Vagina (tissue), 2 donors: ENCODE results near the gene XCL2. TPM values are rescaled to one million over a fixed set of nuclear protein-coding genes. Genes with fewer than 3 reads are reported as not detected.
A peak's percentile ranks its signal among the peaks of the same experiment; 100 is the strongest.
"Not testable (repeated sequence)": the region's sequence is repeated elsewhere in the genome, so short reads cannot be mapped to it uniquely, and the experiment has no call there.

Experiments
- DNase-seq, 2 donors: peaks; one replicate each; pipeline ENCODE4 v3.0.0-alpha.2; 2017; ENCODE audit errors: extremely low spot score in 2 of 2
- H3K27ac ChIP-seq: fragments of 200-600 bp; sonication (generic); one replicate; pipeline ENCODE4 v1.5.1; 2019
- H3K27me3 ChIP-seq: fragments of 200-600 bp; sonication (generic); one replicate; pipeline ENCODE4 v1.5.1; 2019
- H3K36me3 ChIP-seq, 2 donors: fragments of 200-600 bp; sonication (generic); one replicate each; pipeline ENCODE4 v1.5.1; 2017 to 2019
- H3K4me1 ChIP-seq: fragments of 200-600 bp; sonication (generic); one replicate; pipeline ENCODE4 v1.5.1; 2019
- H3K4me3 ChIP-seq, 2 donors: fragments of 200-600 bp; sonication (generic); 1 replicate in 1 of 2; 2 replicates in 1 of 2; pipeline ENCODE4 v1.5.1; 2016 to 2019
- H3K9me3 ChIP-seq: fragments of 200-600 bp; sonication (generic); one replicate; pipeline ENCODE4 v1.5.1; 2019
- POLR2A ChIP-seq, 2 donors: fragments of 450-650 bp; IDR thresholded peaks; one replicate each; pipeline ENCODE4 v1.6.1; 2017; ENCODE audit warnings: antibody characterized with exemption in 2 of 2, mild to moderate bottlenecking in 2 of 2, moderate library complexity in 2 of 2
- POLR2AphosphoS5 ChIP-seq, 2 donors: sonication (generic); formaldehyde crosslinking; IDR thresholded peaks; one replicate each; pipeline ENCODE4 v1.9.0; 2017; ENCODE audit warnings: antibody characterized with exemption in 2 of 2, mild to moderate bottlenecking in 2 of 2, low read depth in 1 of 2; ENCODE audit not compliant: insufficient read depth in 1 of 2
- intact Hi-C: fragments of 100-400 bp; cut with DNase I; formaldehyde crosslinking; loops from one replicate; pipeline ENCODE4 v1.15.1; 2023
- total RNA-seq: library from RNA; depleted of rRNA; stranded (reverse); fragments of >200 nt; gene quantifications from one replicate; pipeline ENCODE4 v1.2.3, GENCODE V29; 2016
- TF ChIP-seq, protein P1 (sequence below), 3 experiments: fragments of 450-650 bp in 2 of 3; fragments of 200-600 bp in 1 of 3; sonication (generic) in 1 of 3; IDR thresholded peaks; one replicate each; pipeline ENCODE4 v1.5.1; 2017 to 2019; ENCODE audit warnings: antibody characterized with exemption in 3 of 3, mild to moderate bottlenecking in 2 of 3, moderate library complexity in 2 of 3

XCL2 gene, protein sequence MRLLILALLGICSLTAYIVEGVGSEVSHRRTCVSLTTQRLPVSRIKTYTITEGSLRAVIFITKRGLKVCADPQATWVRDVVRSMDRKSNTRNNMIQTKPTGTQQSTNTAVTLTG
- not detected for total RNA-seq

DNA sequence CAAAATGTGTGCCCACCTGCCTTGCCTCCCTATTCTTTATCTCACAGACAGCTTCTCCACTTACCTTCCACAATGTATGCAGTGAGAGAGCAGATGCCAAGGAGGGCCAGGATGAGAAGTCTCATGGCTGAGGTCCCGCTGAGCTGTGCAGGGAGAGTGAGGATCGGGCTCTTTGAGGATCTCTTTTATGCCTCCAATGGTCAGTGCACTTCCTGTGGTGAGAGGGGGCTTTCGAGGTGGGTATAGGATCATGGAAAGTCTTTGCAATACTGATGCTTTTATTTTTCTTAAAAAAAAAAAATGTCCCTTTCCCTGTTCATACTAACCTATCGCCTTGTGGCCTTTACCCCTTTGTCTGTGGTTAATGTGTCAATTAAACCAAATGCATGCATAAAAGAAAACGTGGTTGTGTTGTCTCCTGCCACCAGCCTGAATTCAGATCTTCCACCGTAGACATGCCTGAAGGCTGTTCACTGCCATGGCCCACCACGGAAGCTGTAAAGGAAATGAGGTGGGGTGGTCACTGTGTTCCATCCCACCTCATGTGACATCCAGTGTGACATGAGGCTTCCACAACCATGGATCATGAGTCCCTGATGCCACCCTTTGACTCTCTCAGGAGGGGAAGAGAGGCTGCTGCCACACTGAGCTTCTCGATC lies at the start of gene XCL2:
XCL2 (minus strand) TSS at position 158 of the 659 bp plus-strand sequence; CDS start at position 125, 33 bp downstream.
- H3K4me3 ChIP-seq, H3K27ac ChIP-seq, H3K4me1 ChIP-seq, H3K36me3 ChIP-seq, DNase-seq, H3K9me3 ChIP-seq, intact Hi-C loops, H3K27me3 ChIP-seq: not testable (repeated sequence)

DNA sequence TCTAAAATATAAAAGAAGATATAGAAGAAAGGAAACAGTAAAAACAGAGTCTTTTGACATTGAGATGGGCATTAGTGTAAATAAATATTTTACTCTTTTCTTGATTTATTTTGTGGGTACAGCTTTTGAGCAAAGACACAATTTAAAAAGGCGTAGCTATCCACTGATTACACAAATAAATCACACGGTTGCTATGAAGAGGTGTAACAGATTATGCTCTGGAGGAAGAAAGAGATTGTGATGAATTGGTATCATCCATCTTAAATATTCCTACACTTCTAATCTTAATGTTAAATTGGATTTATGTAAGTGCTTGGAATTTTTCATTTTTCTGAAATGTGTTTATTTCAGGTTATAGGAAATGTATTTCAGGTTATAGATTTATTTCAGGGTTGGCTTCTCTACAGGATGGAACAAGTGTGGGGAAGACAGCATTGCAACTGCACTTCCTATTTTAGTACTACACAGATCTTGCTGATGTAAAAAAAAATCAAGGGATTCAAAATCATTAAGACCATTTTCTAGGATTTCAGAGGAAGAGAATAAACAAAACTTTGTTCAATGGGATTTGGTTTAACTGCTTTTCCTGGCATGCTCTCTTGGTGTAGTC lies 47.9 kb upstream of the XCL2 start:
- intact Hi-C loops = no loop called here
- TF ChIP-seq POLR2AphosphoS5 (IDR thresholded peaks at IDR 0.05; ENCODE audit: insufficient read depth in 1 of 2, low read depth in 1 of 2) (no peak), POLR2A (IDR thresholded peaks at IDR 0.05) (no peak)
- TF ChIP-seq, protein P1, sequence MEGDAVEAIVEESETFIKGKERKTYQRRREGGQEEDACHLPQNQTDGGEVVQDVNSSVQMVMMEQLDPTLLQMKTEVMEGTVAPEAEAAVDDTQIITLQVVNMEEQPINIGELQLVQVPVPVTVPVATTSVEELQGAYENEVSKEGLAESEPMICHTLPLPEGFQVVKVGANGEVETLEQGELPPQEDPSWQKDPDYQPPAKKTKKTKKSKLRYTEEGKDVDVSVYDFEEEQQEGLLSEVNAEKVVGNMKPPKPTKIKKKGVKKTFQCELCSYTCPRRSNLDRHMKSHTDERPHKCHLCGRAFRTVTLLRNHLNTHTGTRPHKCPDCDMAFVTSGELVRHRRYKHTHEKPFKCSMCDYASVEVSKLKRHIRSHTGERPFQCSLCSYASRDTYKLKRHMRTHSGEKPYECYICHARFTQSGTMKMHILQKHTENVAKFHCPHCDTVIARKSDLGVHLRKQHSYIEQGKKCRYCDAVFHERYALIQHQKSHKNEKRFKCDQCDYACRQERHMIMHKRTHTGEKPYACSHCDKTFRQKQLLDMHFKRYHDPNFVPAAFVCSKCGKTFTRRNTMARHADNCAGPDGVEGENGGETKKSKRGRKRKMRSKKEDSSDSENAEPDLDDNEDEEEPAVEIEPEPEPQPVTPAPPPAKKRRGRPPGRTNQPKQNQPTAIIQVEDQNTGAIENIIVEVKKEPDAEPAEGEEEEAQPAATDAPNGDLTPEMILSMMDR (IDR thresholded peaks at IDR 0.05) = no peak

DNA sequence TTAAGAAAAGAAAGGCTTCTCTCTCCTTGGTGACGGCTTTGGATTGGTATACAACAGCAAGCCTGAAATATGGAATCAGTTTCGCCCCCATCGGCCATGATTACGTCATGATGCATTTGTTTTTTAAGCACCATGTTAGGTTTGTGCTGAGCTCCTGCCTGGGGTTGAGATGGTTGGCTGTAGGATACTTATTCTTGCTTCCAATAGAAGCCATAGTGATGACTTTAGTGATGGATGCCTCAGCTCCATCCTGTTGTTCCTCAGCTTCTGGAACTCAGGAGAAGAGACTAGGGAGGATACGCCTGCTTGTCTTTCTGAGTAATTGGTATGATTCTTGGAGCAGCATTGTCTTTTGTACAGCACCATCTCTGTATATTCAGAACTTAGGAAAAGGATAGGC lies 47.3 kb upstream of the XCL2 start:
- Histone ChIP-seq H3K36me3 (no peaks in the 10 kb centered on the region), H3K9me3 (no peaks in the 10 kb centered on the region), H3K27ac (no peak overlapping the region), H3K4me1 (no peaks in the 10 kb centered on the region), H3K27me3 (no peaks in the 10 kb centered on the region), H3K4me3 (no peak overlapping the region)
- intact Hi-C loops = no loop called here
- DNase-seq = no peak
- no peak for TF ChIP-seq POLR2A (IDR thresholded peaks at IDR 0.05)

More for the DNA sequence above, 47.9 kb upstream of the XCL2 start:
- no peaks in the 10 kb centered on the region for H3K36me3 ChIP-seq
- no peaks in the 10 kb centered on the region for H3K27me3 ChIP-seq
- H3K27ac ChIP-seq = no peak overlapping the region
- no peak for DNase-seq
- no peak overlapping the region for H3K4me3 ChIP-seq
- H3K4me1 ChIP-seq = no peaks in the 10 kb centered on the region
- H3K9me3 ChIP-seq = no peaks in the 10 kb centered on the region

DNA sequence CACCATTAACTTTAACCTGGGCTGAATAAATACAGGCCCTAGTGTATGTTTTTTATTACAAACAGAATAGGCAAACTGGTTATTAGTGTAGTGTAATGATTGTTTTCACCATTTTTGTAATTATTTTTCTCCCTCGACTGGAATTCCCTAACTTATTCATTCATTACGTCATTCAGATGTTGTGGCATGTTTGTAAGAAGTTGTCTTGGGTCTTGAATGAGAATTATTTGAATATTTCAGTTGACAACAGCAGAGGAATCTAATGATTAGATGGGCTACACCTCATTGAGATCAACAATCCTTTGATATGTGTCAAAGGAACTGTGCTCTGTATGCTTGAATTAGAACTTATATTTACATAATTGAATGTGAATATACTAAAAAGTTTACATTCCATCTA lies 45.4 kb upstream of the XCL2 start:
- Histone ChIP-seq H3K4me1 (no peaks in the 10 kb centered on the region), H3K4me3 (no peak overlapping the region), H3K27me3 (no peaks in the 10 kb centered on the region), H3K27ac (no peak overlapping the region), H3K36me3 (no peaks in the 10 kb centered on the region), H3K9me3 (no peaks in the 10 kb centered on the region)
- TF ChIP-seq, protein P1 (IDR thresholded peaks at IDR 0.05) = no peak
- no peak for TF ChIP-seq POLR2AphosphoS5 (IDR thresholded peaks at IDR 0.05; ENCODE audit: insufficient read depth in 1 of 2, low read depth in 1 of 2)
- TF ChIP-seq POLR2A (IDR thresholded peaks at IDR 0.05) = no peak
- no peak for DNase-seq
- intact Hi-C loops = no loop called here

DNA sequence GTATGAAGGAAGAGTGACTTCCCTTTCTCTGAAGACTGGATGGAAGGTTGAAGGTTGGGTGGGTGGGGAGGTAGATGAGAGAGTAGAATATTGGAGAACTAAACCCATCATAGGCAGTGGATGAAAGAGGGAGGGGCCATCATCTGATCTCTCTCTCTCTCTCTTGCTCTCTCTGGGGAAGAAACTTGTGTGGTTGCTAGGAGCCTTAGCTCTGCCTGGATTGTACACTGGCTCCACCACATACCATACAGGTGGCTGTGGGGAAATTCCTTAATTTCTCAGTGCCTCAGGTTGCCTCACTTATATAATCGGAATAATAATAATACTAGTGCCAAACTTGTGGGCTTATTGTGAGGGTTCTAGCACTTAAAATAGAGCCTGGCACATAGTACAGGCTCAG lies 42.1 kb upstream of the XCL2 start:
- Histone ChIP-seq H3K9me3 (no peaks in the 10 kb centered on the region), H3K27ac (no peak overlapping the region), H3K36me3 (no peaks in the 10 kb centered on the region), H3K4me1 (no peaks in the 10 kb centered on the region), H3K4me3 (no peak overlapping the region), H3K27me3 (no peaks in the 10 kb centered on the region)
- no peak for DNase-seq
- intact Hi-C loops = no loop called here
- TF ChIP-seq, protein P1 (IDR thresholded peaks at IDR 0.05) = no peak
- TF ChIP-seq POLR2A (IDR thresholded peaks at IDR 0.05) = no peak
- TF ChIP-seq POLR2AphosphoS5 (IDR thresholded peaks at IDR 0.05; ENCODE audit: insufficient read depth in 1 of 2, low read depth in 1 of 2) = no peak

DNA sequence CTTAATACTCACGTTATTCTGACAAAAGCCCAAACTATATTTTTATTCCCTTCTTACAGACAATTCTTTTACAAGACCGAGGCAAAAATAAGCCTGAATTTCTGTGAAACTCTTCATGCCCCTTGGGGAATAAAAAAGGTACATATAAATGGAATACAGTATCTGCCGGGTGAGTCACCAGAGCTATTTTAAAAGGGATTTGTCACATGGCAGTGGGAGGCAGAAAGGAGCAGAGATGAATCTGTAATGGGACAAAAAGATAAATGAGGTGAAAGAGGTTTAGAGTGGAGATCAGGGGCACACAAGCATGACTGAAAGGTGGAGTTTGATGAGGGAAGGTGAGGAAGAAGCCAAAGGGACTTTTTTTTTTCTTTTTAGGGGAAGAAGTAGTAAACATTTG lies 41.4 kb upstream of the XCL2 start:
- intact Hi-C loops = no loop called here
- no peaks in the 10 kb centered on the region for H3K4me1 ChIP-seq
- no peaks in the 10 kb centered on the region for H3K9me3 ChIP-seq
- TF ChIP-seq POLR2AphosphoS5 (IDR thresholded peaks at IDR 0.05; ENCODE audit: insufficient read depth in 1 of 2, low read depth in 1 of 2) (peak in 1 of 2 donors; percentile 21), POLR2A (IDR thresholded peaks at IDR 0.05) (no peak)
- H3K27ac ChIP-seq = no peak overlapping the region
- H3K36me3 ChIP-seq = no peaks in the 10 kb centered on the region
- no peak for DNase-seq
- H3K27me3 ChIP-seq = no peaks in the 10 kb centered on the region
- H3K4me3 ChIP-seq = no peak overlapping the region
